PFSK-1 (cell line): ENCODE results near the gene LGALS7.

Experiments used
- FOXP2 ChIP-seq: optimal IDR thresholded peaks from 2 replicates; pipeline ENCODE3; 2011; ENCODE audit warnings: borderline replicate concordance, control low read depth, inconsistent platforms; ENCODE audit not compliant: insufficient read depth; ENCODE audit errors: extremely low read length, extremely low read depth
- POLR2AphosphoS5 ChIP-seq: IDR thresholded peaks from 2 replicates; pipeline ENCODE4 v1.6.1; 2012; ENCODE audit warnings: low read depth, mild to moderate bottlenecking, control low read depth, low read length, moderate library complexity
- REST ChIP-seq, 2 experiments: IDR thresholded peaks; 2 replicates each; pipeline versions ENCODE4 v1.6.1 to v1.8.0; 2011 to 2012; ENCODE audit warnings: low read depth in 2 of 2, low read length in 2 of 2, control low read depth in 1 of 2, inconsistent platforms in 1 of 2, mild to moderate bottlenecking in 1 of 2, moderate library complexity in 1 of 2; ENCODE audit not compliant: insufficient read depth in 1 of 2
- SIN3A ChIP-seq: IDR thresholded peaks from 2 replicates; pipeline ENCODE4 v1.6.1; 2012; ENCODE audit warnings: mild to moderate bottlenecking, low read length, moderate library complexity, borderline replicate concordance; ENCODE audit not compliant: insufficient read depth
- TAF1 ChIP-seq: IDR thresholded peaks from 2 replicates; pipeline ENCODE4 v1.6.1; 2012; ENCODE audit warnings: low read length, control low read depth, borderline replicate concordance; ENCODE audit not compliant: insufficient read depth

The LGALS7 gene

GRCh38 chr19:38815059-38816001 lies 42.0 kb upstream of the LGALS7 start:
- TF ChIP-seq POLR2AphosphoS5 = no peak
- TF ChIP-seq TAF1 = no peak
- TF ChIP-seq REST (IDR thresholded peaks at IDR 0.05; ENCODE audit: insufficient read depth in 1 of 2, low read depth in 2 of 2, low read length in 2 of 2) = no peak
- TF ChIP-seq SIN3A = no peak
- no peak for TF ChIP-seq FOXP2

- no peak for TF ChIP-seq POLR2AphosphoS5
- TF ChIP-seq FOXP2 = no peak
- TF ChIP-seq REST (IDR thresholded peaks at IDR 0.05; ENCODE audit: insufficient read depth in 1 of 2, low read depth in 2 of 2, low read length in 2 of 2) = no peak
- TF ChIP-seq TAF1 = no peak
- TF ChIP-seq SIN3A = no peak
Measured at GRCh38 chr19:38813323-38813722, 40.0 kb upstream of the LGALS7 start.

- TF ChIP-seq SIN3A (no peak), FOXP2 (no peak), REST (IDR thresholded peaks at IDR 0.05; ENCODE audit: insufficient read depth in 1 of 2, low read depth in 2 of 2, low read length in 2 of 2) (no peak), TAF1 (no peak), POLR2AphosphoS5 (no peak)
Measured at GRCh38 chr19:38812841-38813320, 39.6 kb upstream of the LGALS7 start, which contains the start of gene LGALS4. TSS of gene LGALS4 (minus strand) at chr19:38812945. CDS start at chr19:38812886, 59 bp downstream.

GRCh38 chr19:38812009-38812840 lies 38.9 kb upstream of the LGALS7 start:
- no peak for TF ChIP-seq REST (IDR thresholded peaks at IDR 0.05; ENCODE audit: insufficient read depth in 1 of 2, low read depth in 2 of 2, low read length in 2 of 2)
- TF ChIP-seq SIN3A = no peak
- no peak for TF ChIP-seq POLR2AphosphoS5
- no peak for TF ChIP-seq FOXP2
- TF ChIP-seq TAF1 = no peak
